GM19239 (cell line): ENCODE data around the gene MMP12.

Source experiments
- DNase-seq: peaks from one replicate; pipeline ENCODE4 v3.0.0; 2011; ENCODE audit warnings: low spot score; ENCODE audit not compliant: insufficient read length
- FAIRE-seq: peaks from 2 replicates; lab custom pipeline; 2011; peaks lifted over from hg19 to GRCh38; lab: Jason Lieb, UNC

Gene MMP12

GRCh38 chr11:102853055-102853454 is 21.7 kb downstream of the MMP12 start:
- FAIRE-seq (no peak), DNase-seq (no peak)

GRCh38 chr11:102850973-102851745 is 23.6 kb downstream of the MMP12 start:
- no peak for DNase-seq
- FAIRE-seq = no peak

- FAIRE-seq (no peak), DNase-seq (no peak)
These were observed 25.5 kb downstream of the MMP12 start for GRCh38 chr11:102849311-102849710.

- no peak for FAIRE-seq
- no peak for DNase-seq
These were observed 28.5 kb downstream of the MMP12 start for GRCh38 chr11:102846292-102846691.

- DNase-seq = no peak
- FAIRE-seq = no peak
These were observed 31.3 kb downstream of the MMP12 start, which contains the start of gene MMP3 for GRCh38 chr11:102843489-102843888. Gene MMP3 (minus strand): TSS chr11:102843609. CDS start chr11:102843546, 63 bp downstream.

GRCh38 chr11:102842930-102843329 is 31.9 kb downstream of the MMP12 start:
- DNase-seq (no peak), FAIRE-seq (no peak)

GRCh38 chr11:102840018-102840417 is 34.8 kb downstream of the MMP12 start:
- no peak for DNase-seq
- no peak for FAIRE-seq

GRCh38 chr11:102837646-102838045 is 37.1 kb downstream of the MMP12 start:
- DNase-seq (no peak), FAIRE-seq (no peak)

GRCh38 chr11:102837156-102837555 is 37.6 kb downstream of the MMP12 start:
- FAIRE-seq (no peak), DNase-seq (no peak)

- no peak for DNase-seq
- FAIRE-seq = no peak
These were observed 38.4 kb downstream of the MMP12 start for GRCh38 chr11:102836290-102836875.

- no peak for FAIRE-seq
These were observed 41.1 kb downstream of the MMP12 start for GRCh38 chr11:102833731-102834130.

GRCh38 chr11:102832612-102833011 is 42.2 kb downstream of the MMP12 start:
- no peak for DNase-seq
- FAIRE-seq = no peak

More at GRCh38 chr11:102833731-102834130, 41.1 kb downstream of the MMP12 start:
- no peak for DNase-seq

- no peak for DNase-seq
These were observed 43.0 kb downstream of the MMP12 start for GRCh38 chr11:102831489-102832440.

GRCh38 chr11:102831128-102831488 is 43.7 kb downstream of the MMP12 start:
- DNase-seq (no peak), FAIRE-seq (no peak)

More at GRCh38 chr11:102831489-102832440, 43.0 kb downstream of the MMP12 start:
- FAIRE-seq = no peak

- FAIRE-seq = no peak
- no peak for DNase-seq
These were observed 44.6 kb downstream of the MMP12 start for GRCh38 chr11:102830001-102830727.

- DNase-seq (no peak), FAIRE-seq (no peak)
These were observed 45.3 kb downstream of the MMP12 start for GRCh38 chr11:102829316-102830000.

- DNase-seq = no peak
- FAIRE-seq = no peak
These were observed 50.2 kb downstream of the MMP12 start for GRCh38 chr11:102824556-102824955.

- DNase-seq = no peak
- FAIRE-seq = no peak
These were observed 55.3 kb downstream of the MMP12 start for GRCh38 chr11:102819491-102819890.

GRCh38 chr11:102813484-102813883 is 61.3 kb downstream of the MMP12 start:
- no peak for FAIRE-seq
- no peak for DNase-seq
